ENCODE data around the gene FRMD6. TPM values are rescaled to one million over a fixed set of nuclear protein-coding genes. Genes with fewer than 3 reads are reported as not detected.

Gene FRMD6
- total and polyA plus RNA-seq, 2 experiments from 2014 or later = 5.4 to 18.7 TPM

GRCh38 chr14:51657762-51658161 is 6.1 kb downstream of the FRMD6 start (continued):
- no peak for TF ChIP-seq ETS1 (IDR thresholded peaks at IDR 0.05)
- TF ChIP-seq ZNF331 (CRISPR knock-in tag; IDR thresholded peaks at IDR 0.05; ENCODE audit: low read depth) = no peak
- no peak for TF ChIP-seq EZH2 (IDR thresholded peaks at IDR 0.05; ENCODE audit: low read depth, unreplicated experiment)
- no peak for TF ChIP-seq CREB1 (CRISPR knock-in tag; IDR thresholded peaks at IDR 0.05; ENCODE audit: low read depth)
- TF ChIP-seq JUNB (IDR thresholded peaks at IDR 0.05; ENCODE audit: unreplicated experiment) = no peak
- TF ChIP-seq POLR2AphosphoS5 (IDR thresholded peaks at IDR 0.05; ENCODE audit: low read depth) = no peak
- TF ChIP-seq REST (IDR thresholded peaks at IDR 0.05; ENCODE audit: unreplicated experiment) = no peak
- no peak for TF ChIP-seq STAT1 (IDR thresholded peaks at IDR 0.05; ENCODE audit: unreplicated experiment)
- TF ChIP-seq CTCF (conservative IDR thresholded peaks at IDR 0.05; ENCODE audit: low read depth in 2 of 2) = no peak
- TF ChIP-seq EZH2phosphoT487 (IDR thresholded peaks at IDR 0.05; ENCODE audit: unreplicated experiment) = no peak

- no peaks in the 10 kb centered on the region for H3K27me3 ChIP-seq (ENCODE audit: insufficient read depth)
- peaks cover 24% of the 10 kb centered on the region for H3K4me1 ChIP-seq (ENCODE audit: insufficient read depth)
- H4K20me1 ChIP-seq (replicated peaks; ENCODE audit: insufficient read depth) = no peaks in the 10 kb centered on the region
- H3K27ac ChIP-seq (ENCODE audit: low read depth) = no peak overlapping the region
- H3K27me3 Mint-ChIP-seq (ENCODE audit: insufficient read depth, low read depth, poor library complexity) = no peaks in the 10 kb centered on the region
- no peak overlapping the region; the same call in 1 of the 2 replicates for H3K27ac Mint-ChIP-seq
- no peaks in the 10 kb centered on the region for H3F3A ChIP-seq (replicated peaks; ENCODE audit: low read depth)
- H3K9me3 Mint-ChIP-seq = no peaks in the 10 kb centered on the region; the same call in 2 of the 3 replicates
- H3K4me2 ChIP-seq = no peak overlapping the region
- 0 out of 2 replicates have a peak, but pooled peaks cover 2% of the 10 kb centered on the region for H3K9me2 ChIP-seq (ENCODE audit: insufficient read depth)
- H3K36me3 Mint-ChIP-seq (ENCODE audit: low read depth) = peaks cover 3% of the 10 kb centered on the region; the same call in 1 of the 3 replicates
- no peak for ATAC-seq
- no peak overlapping the region for H2AFZ ChIP-seq
- peaks cover 31% of the 10 kb centered on the region for H3K4me1 Mint-ChIP-seq
- DNase-seq (ENCODE audit: low spot score) = no peak
- no peak overlapping the region for H3K4me3 ChIP-seq
- no peak overlapping the region for H3K4me3 Mint-ChIP-seq
- no peaks in the 10 kb centered on the region for H3K36me3 ChIP-seq (ENCODE audit: insufficient read depth)
- H3K79me2 ChIP-seq (replicated peaks; ENCODE audit: insufficient read depth) = peaks cover 90% of the 10 kb centered on the region
- no peak for TF ChIP-seq JUNB (IDR thresholded peaks at IDR 0.05; ENCODE audit: unreplicated experiment)
- no peak for TF ChIP-seq CREB1 (CRISPR knock-in tag; IDR thresholded peaks at IDR 0.05; ENCODE audit: low read depth)
- TF ChIP-seq ZNF331 (CRISPR knock-in tag; IDR thresholded peaks at IDR 0.05; ENCODE audit: low read depth) = no peak
- no peak for TF ChIP-seq CTCF (conservative IDR thresholded peaks at IDR 0.05; ENCODE audit: low read depth in 2 of 2)
- TF ChIP-seq REST (IDR thresholded peaks at IDR 0.05; ENCODE audit: unreplicated experiment) = no peak
- no peak for TF ChIP-seq ETS1 (IDR thresholded peaks at IDR 0.05)
- no peak for TF ChIP-seq STAT1 (IDR thresholded peaks at IDR 0.05; ENCODE audit: unreplicated experiment)
Observed at GRCh38 chr14:51658441-51659173, 6.9 kb downstream of the FRMD6 start.
